Ishikawa (cell line): ENCODE results near the gene PHOX2A.

Experiments
- CEBPB ChIP-seq: IDR thresholded peaks from 2 replicates; pipeline ENCODE4 v1.6.1; 2012
- CREB1 ChIP-seq: IDR thresholded peaks from 2 replicates; pipeline ENCODE4 v1.6.1; 2012; ENCODE audit warnings: low read depth
- EGR1 ChIP-seq: IDR thresholded peaks from 2 replicates; pipeline ENCODE4 v1.6.1; 2012
- EP300 ChIP-seq: IDR thresholded peaks from 2 replicates; pipeline ENCODE4 v1.6.1; 2012; ENCODE audit warnings: borderline replicate concordance
- FOXM1 ChIP-seq: IDR thresholded peaks from 2 replicates; pipeline ENCODE4 v1.6.1; 2012; ENCODE audit warnings: low read depth, borderline replicate concordance
- NFIC ChIP-seq: IDR thresholded peaks from 2 replicates; pipeline ENCODE4 v1.6.1; 2012
- RAD21 ChIP-seq: IDR thresholded peaks from 2 replicates; pipeline ENCODE4 v1.6.1; 2012; ENCODE audit warnings: low read depth
- TAF1 ChIP-seq: IDR thresholded peaks from 2 replicates; pipeline ENCODE4 v1.6.1; 2012; ENCODE audit warnings: low read depth, mild to moderate bottlenecking
- TCF12 ChIP-seq: IDR thresholded peaks from 2 replicates; pipeline ENCODE4 v1.6.1; 2012; ENCODE audit warnings: low read depth
- TEAD4 ChIP-seq: IDR thresholded peaks from 2 replicates; pipeline ENCODE4 v1.6.1; 2012
- YY1 ChIP-seq: IDR thresholded peaks from 2 replicates; pipeline ENCODE4 v1.6.1; 2012; ENCODE audit warnings: low read depth
- ZBTB7A ChIP-seq: IDR thresholded peaks from 2 replicates; pipeline ENCODE4 v1.6.1; 2012; ENCODE audit warnings: low read depth
- TF ChIP-seq, protein P1 (sequence below): IDR thresholded peaks from 2 replicates; pipeline ENCODE4 v1.6.1; 2012; ENCODE audit warnings: low read depth, mild to moderate bottlenecking
- TF ChIP-seq, protein P2 (sequence below): IDR thresholded peaks from 2 replicates; pipeline ENCODE4 v1.6.1; 2012
- TF ChIP-seq, protein P3 (sequence below): IDR thresholded peaks from 2 replicates; pipeline ENCODE4 v1.6.1; 2012

The PHOX2A gene

DNA sequence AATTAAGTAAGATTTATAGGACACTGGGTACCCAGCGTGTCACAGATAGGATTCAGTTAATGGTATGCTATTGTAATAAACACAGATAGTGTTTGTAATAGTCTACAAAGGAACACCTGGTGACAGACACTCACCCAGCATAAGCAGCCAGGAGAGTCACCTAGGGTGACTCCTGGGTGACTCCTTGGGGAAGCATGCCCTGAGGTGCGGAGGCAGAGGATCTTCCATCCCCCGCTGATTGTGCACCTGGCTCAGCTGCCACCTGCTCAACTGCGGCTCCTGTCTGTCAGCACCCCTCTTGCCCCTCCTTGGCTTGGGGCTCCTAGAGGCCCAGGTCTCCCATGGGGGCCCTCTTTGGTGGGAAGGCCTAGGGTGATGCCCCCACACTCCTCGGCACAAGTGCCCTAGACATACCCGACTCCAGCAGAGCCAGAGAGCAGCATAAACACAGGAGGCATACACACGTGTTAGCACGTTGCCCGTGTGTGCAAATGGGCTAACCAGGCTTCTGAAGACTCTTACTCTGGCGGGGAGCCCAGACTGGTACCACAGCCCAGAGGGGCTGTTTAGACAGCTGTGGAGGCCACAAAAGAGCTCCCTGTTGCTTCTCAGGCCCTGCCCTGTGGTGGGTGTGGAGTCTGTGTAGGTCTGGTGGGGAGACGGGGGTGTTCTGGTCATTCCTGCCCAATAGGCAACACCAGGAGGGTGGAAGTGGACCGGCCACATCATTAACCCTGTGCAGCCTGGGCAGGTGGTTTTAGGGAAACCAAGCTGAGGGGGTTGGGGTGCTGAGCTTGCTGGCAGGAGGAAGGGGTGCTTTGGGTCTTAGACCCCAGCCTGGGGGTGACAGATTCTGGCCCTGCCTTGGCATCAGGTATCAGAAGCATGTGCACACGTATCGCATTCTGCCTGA, 16.4 kb downstream of the PHOX2A start:
- TF ChIP-seq TEAD4 (no peak), YY1 (no peak), FOXM1 (no peak), NFIC (no peak), CEBPB (no peak), EP300 (no peak), TCF12 (no peak), ZBTB7A (no peak), RAD21 (no peak)
- TF ChIP-seq, protein P1, sequence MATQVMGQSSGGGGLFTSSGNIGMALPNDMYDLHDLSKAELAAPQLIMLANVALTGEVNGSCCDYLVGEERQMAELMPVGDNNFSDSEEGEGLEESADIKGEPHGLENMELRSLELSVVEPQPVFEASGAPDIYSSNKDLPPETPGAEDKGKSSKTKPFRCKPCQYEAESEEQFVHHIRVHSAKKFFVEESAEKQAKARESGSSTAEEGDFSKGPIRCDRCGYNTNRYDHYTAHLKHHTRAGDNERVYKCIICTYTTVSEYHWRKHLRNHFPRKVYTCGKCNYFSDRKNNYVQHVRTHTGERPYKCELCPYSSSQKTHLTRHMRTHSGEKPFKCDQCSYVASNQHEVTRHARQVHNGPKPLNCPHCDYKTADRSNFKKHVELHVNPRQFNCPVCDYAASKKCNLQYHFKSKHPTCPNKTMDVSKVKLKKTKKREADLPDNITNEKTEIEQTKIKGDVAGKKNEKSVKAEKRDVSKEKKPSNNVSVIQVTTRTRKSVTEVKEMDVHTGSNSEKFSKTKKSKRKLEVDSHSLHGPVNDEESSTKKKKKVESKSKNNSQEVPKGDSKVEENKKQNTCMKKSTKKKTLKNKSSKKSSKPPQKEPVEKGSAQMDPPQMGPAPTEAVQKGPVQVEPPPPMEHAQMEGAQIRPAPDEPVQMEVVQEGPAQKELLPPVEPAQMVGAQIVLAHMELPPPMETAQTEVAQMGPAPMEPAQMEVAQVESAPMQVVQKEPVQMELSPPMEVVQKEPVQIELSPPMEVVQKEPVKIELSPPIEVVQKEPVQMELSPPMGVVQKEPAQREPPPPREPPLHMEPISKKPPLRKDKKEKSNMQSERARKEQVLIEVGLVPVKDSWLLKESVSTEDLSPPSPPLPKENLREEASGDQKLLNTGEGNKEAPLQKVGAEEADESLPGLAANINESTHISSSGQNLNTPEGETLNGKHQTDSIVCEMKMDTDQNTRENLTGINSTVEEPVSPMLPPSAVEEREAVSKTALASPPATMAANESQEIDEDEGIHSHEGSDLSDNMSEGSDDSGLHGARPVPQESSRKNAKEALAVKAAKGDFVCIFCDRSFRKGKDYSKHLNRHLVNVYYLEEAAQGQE: no peak
- TF ChIP-seq, protein P2, sequence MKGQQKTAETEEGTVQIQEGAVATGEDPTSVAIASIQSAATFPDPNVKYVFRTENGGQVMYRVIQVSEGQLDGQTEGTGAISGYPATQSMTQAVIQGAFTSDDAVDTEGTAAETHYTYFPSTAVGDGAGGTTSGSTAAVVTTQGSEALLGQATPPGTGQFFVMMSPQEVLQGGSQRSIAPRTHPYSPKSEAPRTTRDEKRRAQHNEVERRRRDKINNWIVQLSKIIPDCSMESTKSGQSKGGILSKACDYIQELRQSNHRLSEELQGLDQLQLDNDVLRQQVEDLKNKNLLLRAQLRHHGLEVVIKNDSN: no peak
- TF ChIP-seq, protein P3, sequence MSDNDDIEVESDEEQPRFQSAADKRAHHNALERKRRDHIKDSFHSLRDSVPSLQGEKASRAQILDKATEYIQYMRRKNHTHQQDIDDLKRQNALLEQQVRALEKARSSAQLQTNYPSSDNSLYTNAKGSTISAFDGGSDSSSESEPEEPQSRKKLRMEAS: no peak

DNA sequence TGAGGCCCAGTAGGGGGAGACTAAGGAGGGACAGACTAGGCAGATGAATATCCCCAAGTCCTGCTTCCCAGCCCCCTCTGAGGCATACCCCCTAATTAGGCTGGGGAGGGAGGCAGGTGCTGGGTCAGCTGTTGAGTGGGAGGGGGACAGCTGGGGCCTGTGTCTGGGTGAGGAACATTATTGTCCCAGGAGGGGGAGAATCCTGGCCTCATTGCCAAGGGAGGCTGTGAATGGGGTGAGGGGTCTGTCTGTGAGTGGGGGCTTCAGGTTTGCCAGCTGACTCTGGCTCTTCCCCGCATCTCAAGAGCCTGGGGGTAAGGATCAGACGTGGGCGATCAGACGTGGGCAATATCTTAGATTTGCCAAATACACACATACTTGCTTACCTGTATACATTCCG, 17.3 kb downstream of the PHOX2A start:
- no peak for TF ChIP-seq TAF1
- no peak for TF ChIP-seq RAD21
- TF ChIP-seq, protein P1: no peak
- no peak for TF ChIP-seq YY1

DNA sequence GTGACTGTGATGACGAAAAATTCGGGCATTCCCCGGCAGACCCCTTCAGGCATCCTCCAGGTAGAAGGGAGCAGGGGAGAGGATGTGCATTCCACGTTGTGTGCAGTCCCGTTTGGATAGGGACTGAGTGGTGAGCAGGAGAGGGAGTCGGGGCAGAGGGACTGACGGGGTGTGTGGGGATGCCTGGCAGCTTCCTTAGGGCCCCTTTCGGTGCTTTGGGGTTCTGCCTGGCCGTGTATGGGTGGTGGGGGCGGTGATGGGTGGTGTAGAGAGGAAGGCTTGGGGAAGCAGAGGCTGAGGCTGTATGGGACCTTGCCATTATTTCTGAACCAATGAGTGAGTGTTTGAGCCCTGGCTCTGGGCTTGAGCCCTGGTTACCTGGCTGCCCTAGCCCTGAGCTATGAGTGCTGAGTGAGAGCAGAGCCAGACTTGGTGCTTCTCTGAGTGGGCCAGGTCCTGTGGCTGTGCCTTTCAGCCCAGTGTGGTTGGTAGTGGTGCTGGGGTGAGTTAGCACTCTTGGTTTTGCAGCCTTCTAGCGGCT, 18.5 kb downstream of the PHOX2A start:
- TF ChIP-seq TCF12: no peak
- TF ChIP-seq, protein P2: no peak
- no peak for TF ChIP-seq EGR1
- 0 out of 2 replicates have a peak, but pooled peaks have one; percentile 4 for TF ChIP-seq TAF1
- TF ChIP-seq CEBPB: no peak
- no peak for TF ChIP-seq CREB1
- TF ChIP-seq, protein P3: no peak
- TF ChIP-seq RAD21: no peak
- no peak for TF ChIP-seq NFIC

DNA sequence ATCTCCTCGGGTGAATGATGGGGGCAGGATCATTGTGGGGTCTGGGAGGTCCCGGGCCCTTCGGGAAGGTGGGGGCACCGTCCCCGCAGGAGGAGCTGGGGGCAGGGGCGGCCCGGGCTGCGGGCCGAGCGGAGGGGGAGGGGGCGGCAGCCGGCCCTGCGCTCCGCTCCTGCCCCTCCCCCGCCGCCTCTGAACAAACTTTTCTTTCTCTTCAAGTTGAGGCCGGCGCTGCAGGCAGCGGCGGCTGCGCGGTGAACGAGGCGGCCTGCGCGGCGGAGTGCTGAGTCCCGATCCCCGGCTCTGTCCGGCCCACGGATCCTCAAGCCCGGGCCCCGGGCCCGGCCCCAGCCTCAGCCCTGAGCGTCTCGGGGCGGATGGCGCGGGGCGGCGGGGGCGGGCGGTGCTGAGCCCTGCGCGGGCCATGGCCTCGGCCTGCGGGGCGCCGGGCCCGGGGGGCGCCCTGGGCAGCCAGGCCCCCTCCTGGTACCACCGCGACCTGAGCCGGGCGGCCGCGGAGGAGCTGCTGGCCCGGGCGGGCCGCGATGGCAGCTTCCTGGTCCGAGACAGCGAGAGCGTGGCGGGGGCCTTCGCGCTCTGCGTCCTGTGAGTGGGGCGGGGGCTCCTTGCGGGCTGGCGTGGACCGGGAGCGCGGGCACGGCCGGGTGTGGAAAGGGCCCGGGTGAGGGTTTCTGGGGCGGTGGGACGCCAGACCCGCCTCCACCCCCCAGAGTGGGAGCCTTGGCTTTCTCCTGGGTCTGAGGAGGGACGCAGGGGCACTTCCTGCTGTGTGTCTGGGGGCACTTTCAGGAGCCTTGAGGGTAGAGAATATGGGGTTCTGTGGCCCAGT, 19.2 kb downstream of the PHOX2A start, which contains the start of gene INPPL1:
Gene INPPL1 (plus strand): TSS at position 204 of the 847 bp plus-strand sequence. CDS start 218 bp downstream, at position 422.
- TF ChIP-seq EGR1 (no peak), ZBTB7A (peak; percentile 62; the same call in 1 of the 2 replicates), TAF1 (0 out of 2 replicates have a peak, but pooled peaks have one; percentile 9)

DNA sequence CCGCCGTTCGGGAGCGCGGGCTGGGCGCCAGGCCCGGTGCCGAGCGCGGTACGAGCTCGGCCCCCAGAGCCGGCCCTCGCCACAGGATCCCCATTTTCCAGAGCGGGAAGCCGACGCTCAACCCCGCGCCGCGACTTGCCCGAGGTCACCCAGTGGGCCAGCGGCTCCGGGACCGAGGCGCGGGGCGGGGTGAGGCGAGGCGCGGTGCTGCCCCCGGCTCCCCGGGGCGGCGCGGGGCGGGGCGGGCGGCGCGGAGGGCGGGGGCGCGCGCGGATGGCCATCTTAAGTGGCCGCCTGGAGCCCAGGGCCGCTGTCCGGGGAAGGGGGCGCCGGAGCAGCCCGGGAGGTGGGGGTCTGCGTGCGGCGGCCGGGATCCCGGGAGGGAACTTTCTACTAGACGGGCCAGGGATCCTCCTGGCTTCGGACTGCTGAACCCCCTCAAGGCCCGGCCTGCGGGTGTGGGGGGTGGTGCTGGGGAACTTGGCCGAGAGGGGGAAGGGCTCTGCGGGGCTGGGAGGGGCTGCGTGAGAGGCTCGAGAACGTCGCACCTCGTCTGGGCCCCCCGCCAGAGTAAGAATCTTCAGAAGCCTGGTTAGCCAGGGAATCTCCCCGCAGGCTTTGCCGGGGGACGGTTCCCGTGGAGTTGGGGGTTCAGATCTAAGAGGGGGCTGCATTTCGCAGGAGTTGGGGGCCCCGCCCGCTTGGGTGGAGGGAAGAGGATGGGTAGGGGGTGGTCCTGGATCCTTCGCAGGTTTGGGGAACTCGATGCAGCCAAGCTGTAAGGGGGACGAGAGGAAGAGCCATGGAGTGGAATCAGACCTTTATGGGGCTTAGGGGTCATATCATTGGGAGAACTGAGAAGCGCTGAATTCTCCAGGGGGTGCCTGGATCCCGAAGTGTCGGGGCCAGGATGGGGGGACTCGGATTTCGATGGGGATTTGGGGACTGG, 20.1 kb downstream of the PHOX2A start:
- TF ChIP-seq, protein P2: no peak
- TF ChIP-seq YY1: peak; percentile 54
- TF ChIP-seq TAF1: no peak; the same call in 1 of the 2 replicates
- no peak for TF ChIP-seq EP300
- TF ChIP-seq ZBTB7A: peak; percentile 12; the same call in 1 of the 2 replicates
- TF ChIP-seq, protein P1: no peak
